ENCODE results near the gene EIF3J. TPM values are rescaled to one million over a fixed set of nuclear protein-coding genes. Genes with fewer than 3 reads are reported as not detected.
A peak's percentile ranks its signal among the peaks of the same experiment; 100 is the strongest.

EIF3J gene
- total RNA-seq, 1 donor: 52.2 TPM

GRCh38 chr15:44598892-44599291 lies 61.9 kb downstream of the EIF3J start:
- DNase-seq (ENCODE audit: low read depth): peak; percentile 79
- H3K4me3 ChIP-seq (ENCODE audit: low read depth, low read length): no peak overlapping the region
- TF ChIP-seq CTCF (IDR thresholded peaks at IDR 0.05; ENCODE audit: insufficient read depth, low read depth, low read length): no peak

- TF ChIP-seq CTCF (IDR thresholded peaks at IDR 0.05; ENCODE audit: insufficient read depth, low read depth, low read length): no peak
- DNase-seq (ENCODE audit: low read depth): no peak
- H3K4me3 ChIP-seq (ENCODE audit: low read depth, low read length): no peak overlapping the region
These were observed 66.2 kb downstream of the EIF3J start for GRCh38 chr15:44603126-44603525.

GRCh38 chr15:44606740-44607139 lies 69.8 kb downstream of the EIF3J start:
- no peak overlapping the region for H3K4me3 ChIP-seq (ENCODE audit: low read depth, low read length)
- peak; percentile 33 for DNase-seq (ENCODE audit: low read depth)
- TF ChIP-seq CTCF (IDR thresholded peaks at IDR 0.05; ENCODE audit: insufficient read depth, low read depth, low read length): no peak

Other genes with a start within 250 kb of the EIF3J start
- gene GOLM2, start 248.4 kb upstream of the EIF3J start, total RNA-seq: 120 and 169 TPM in 2 replicates
- 49.3 and 57.9 TPM in 2 replicates for gene CTDSPL2, start 109.5 kb upstream of the EIF3J start, total RNA-seq
- gene SPG11, start 126.5 kb downstream of the EIF3J start, total RNA-seq: 75.4 and 80.7 TPM in 2 replicates
- 0.86 and 0.97 TPM in 2 replicates for gene PATL2, start 174.2 kb downstream of the EIF3J start, total RNA-seq
- gene B2M, start 174.4 kb downstream of the EIF3J start, total RNA-seq: 2,255 and 2,821 TPM in 2 replicates
- gene TRIM69, start 199.4 kb downstream of the EIF3J start, total RNA-seq: 6.4 and 13.4 TPM in 2 replicates

Data from fibroblast of villous mesenchyme (primary cell).